ENCODE data around the gene RFX3.

The RFX3 gene

DNA sequence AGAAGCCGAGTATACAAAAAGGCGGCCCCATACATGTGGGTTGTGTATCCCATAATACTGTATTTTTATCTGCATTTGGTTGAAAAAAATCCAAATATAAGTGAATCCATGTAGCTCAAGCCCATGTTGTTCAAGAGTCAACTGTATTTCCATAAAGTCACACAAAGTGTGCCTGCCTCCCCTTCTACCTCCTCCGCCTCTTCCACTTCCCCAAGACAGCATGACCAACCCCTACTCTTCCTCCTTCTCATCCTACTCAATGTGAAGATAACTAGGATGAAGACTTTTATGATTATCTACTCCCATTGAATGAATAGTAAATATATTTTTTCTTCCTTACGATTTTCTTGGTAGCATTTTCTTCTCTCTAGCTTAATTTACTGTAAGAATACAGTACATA lies 92.7 kb downstream of the RFX3 start:
- no peak for DNase-seq (ENCODE audit: low read depth)

DNA sequence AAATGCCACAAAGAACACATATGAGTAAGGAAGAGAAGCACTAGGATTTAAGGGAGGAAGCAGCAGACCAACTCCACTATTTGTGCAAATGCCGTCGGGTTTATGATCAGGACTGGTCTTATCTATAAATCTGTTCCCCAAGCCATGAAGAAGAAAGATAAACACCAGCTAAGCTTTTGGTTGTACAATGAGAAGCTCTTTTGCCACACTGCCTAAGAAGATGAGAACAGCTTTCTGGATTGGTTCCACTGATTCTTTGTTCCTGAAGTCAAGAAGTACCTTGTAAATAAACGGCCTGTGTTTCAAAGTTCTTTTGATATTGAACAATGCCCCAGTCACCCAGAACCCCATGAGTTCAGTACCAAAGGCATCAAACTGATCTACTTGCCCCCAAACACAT lies 93.9 kb downstream of the RFX3 start:
- DNase-seq (ENCODE audit: low read depth) = no peak

DNA sequence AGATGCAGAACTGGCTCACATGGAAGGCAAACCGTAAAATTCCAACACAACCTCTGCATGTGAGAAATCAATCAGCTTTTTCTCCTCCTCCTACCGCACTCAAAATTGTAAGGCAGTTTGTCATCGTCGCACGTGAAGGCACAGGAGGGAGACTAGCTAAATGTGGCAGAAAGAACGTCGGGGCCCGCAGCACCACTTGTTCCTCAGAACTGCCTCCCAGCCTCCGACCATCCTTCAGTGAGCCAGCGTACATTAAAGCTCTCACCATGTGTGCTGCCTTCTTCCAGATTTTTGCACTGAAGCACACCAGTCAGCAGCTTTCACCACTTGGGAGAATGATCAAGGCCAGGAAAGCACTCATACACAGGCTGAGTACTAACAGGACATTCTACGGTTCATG lies 105.9 kb downstream of the RFX3 start:
- DNase-seq (ENCODE audit: low read depth) = no peak

DNA sequence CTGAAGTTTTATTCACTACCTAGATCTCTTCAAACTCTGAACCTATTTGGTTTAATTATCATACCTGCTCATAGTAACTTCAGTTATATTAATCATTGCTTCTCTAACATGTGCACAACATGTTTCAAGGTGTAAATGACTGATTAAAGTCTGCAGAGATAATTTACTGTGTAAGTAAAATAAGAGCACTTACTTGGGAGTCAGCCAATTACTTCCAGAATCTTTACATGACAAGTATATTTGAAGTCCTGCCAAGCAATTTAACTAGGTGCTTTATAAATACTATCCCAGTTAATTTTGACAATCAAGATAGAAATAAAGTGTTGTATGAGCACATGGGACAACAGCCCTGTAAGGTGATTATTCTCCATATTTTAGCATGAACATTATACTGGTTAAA lies 109.9 kb downstream of the RFX3 start:
- no peak for DNase-seq (ENCODE audit: low read depth)

DNA sequence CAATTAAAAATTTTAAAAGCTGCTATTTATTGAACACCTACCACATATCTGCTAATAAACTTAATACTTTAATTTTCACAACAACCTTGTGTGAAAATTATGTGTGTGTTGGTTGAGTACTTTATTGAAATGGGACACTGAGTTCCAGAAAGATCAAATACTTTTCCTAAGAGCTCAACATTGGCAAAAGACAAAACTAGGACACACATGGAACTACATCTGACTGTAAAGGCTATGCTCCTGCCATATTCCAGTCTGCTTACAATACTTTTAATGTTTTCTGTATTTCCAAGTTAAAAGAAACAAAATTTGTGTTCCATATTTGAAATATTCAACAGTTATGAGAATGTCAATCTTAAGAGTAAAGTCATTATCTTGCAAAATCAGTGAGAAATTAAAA lies 111.8 kb downstream of the RFX3 start:
- DNase-seq (ENCODE audit: low read depth) = no peak

DNA sequence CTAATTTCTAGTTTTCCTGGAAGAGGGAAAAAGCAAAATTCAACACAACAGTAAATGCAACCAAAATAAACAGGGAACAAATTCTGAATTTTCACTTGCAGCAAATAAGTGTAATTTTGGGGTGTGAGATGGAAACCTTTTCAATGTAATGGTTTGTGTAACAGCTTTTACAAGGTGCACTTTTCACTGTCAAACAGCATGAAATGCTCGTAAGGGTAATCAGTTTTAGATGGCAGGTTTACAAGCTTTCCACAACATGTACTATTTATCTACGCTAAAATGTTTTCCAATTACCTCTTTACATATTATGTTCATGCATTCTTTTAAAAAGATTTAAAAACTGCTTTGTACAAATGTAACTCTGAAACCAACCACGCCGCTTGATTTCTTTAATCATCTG lies 115.3 kb downstream of the RFX3 start:
- DNase-seq (ENCODE audit: low read depth) = no peak

DNA sequence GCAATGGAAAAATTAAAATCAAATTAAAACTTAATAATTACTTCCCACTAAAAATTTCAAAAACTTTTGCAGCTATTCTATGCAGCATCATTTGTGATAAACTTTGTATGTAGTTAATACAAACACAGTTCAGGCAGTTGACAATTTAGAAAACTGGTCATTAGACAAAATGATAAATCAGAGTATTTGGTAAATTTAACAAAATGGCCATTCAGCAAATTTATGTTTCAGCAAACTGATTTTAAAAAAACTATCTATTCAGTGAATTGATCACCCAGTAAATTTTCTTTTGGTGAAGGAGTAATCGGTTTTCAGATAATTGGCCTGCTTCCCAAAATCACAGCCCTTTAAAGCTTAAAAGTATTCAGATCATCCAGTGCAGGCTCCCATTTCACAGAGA lies 116.3 kb downstream of the RFX3 start:
- no peak for DNase-seq (ENCODE audit: low read depth)

DNA sequence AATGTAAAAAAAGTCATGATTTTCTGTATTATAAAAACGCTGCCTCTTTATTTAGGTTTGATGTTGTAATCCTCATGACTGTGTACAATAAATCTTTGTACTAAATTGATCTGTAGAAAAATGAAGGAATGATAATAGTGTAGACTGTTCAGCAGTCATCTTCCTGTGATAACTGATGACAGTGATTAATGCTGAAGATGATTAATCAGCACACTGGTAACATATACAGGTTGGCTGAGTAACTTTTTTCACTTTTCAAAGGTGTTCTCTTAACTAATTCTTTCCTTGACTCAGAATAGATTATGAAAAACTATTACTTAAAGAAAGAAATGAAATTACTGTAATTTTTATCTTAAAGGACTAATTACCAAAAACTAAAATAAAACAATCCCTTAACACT lies 122.5 kb downstream of the RFX3 start:
- no peak for DNase-seq (ENCODE audit: low read depth)

DNA sequence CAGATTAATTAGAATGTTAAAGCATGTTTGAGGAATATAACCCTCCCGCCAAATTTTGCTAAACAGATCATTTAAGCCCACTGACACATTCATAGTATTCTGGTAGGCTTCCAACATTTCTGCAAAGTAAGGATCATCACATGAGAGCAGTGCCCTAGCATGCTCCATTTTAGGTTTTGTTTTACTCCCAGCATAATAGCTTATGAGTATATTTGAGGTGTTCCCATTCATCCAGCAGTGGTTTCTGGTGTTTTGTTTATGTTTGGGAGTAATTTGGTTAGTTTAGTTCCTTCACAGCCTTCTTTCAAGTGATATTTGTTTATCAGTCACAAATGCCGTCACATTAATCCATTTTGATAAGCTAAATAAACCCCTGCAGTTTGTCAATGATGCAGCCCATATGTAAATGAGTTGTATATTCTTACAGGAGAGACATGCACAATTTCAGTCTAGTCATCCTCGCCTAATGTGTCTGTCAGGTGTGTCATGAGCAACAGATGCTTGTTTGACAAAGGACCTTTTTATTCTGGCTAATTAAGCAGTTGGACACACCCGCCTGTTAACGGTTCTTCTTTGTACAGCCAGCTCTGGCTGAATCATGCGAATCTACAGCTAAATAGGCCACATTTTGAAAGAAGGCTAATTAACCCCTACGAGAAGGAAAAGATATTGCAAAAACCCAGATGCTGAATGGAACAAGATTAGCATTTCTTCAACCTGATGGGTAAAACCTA lies 124.4 kb downstream of the RFX3 start:
- DNase-seq (ENCODE audit: low read depth) = no peak

DNA sequence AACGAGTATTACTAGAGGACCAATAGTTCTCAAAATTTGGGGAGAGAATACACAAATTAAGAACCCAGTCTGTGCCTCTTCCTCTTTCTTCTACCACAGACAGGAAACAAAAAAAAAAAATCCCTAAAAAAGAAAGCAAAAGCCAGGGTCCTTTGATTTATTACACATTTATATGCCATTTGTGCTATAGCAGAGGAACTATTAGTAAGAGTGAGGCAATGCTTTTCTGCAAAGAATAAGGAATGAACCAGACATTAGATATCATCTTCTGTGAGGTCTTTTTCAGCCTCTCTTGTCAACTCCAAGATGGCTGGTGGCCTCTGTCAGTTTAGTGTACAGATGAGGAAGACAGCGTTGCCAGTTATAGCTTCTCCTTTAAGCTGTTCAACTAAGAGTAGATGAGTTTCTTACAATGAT lies 127.6 kb downstream of the RFX3 start:
- no peak for DNase-seq (ENCODE audit: low read depth)

DNA sequence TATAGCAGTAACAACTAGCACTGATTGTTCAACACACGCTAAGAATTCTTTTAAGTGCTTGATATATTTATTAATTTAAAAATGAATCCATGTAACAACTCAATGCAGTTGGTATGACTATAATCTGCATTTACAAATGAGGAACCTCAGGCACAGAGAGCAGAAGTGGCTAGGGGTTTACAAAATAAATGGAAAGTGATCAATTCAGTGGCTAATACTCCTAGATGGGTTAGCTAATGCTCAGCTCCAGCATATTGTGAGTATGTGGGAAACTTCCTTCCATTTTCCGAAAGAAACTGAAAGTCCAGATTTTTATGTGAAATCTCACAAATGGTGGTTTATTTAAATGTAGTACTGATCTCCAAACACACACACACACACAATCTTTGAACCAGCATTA lies 128.0 kb downstream of the RFX3 start:
- no peak for DNase-seq (ENCODE audit: low read depth)

DNA sequence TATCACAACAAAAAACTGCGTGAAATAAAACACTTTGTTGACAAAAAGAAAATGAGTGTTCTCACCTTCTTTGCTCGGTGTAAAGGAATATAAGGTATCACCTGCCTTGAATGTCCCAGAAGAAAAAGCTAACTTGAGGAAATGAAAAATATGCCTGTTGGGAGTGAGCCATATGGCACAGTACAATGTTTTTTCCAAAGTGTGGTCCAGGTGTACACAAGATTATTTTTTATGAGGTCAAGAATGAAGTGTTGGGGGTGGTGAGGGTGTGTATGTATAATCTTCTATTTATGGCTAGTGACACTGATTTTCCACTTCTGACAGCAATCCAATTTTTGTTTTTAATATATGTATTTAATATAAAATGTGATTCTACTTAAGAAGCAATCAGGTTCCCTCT lies 134.4 kb downstream of the RFX3 start:
- DNase-seq (ENCODE audit: low read depth) = no peak

DNA sequence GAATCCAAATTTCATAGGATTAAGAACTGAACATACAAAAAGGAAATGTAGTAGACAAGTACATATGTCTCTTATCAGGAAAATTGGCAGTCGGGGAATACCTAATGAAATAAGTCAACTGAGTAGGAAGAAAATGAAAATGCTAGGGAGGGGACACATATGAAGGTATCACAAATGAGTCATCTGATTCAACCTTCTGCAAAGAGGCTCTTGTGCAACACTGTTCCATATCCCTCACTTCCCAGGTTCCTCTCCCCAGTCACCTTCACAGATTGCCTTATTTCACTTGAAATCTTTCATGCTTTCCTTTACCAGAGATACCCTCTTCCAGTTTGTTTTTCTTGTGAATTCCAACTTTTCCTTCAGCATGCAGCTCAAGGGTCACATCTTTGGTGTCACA lies 139.0 kb downstream of the RFX3 start:
- DNase-seq (ENCODE audit: low read depth) = no peak

DNA sequence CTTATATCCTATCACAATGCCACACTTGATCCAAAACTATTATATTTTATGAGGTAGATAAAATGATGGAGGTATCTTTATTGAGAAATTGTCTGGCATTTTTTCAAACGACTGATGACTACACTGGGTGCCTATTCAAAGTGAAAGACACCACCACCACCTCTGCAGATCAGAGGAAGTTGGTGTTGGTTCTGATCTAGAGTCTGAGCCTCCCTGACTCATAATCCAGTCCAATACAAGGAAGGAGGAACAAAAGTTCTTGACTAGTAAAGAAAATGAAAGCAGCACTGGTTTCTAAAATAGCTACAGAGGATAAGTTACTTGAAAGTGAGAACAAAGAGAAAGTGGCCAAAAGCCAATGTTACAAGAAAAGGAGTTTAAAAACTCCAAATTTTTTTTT lies 139.9 kb downstream of the RFX3 start:
- no peak for DNase-seq (ENCODE audit: low read depth)

DNA sequence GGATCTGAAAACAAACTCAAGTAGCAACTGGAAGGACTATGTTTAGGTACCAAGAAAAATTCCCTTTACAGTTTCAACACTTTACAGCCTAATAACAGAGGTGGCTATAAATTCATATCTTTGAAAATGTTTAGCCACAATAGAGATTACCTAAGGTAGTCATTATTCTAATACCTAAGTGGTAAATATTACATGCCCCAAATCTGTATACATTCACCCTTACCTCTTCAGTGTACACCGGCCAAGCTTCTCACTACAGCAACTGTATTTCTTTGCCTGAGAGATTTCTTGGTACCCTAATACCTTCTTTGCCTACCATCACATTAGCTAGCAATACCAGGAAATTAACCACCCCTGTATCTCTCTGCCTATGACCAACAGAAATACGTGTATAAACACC lies 154.0 kb downstream of the RFX3 start:
- DNase-seq (ENCODE audit: low read depth) = no peak

DNA sequence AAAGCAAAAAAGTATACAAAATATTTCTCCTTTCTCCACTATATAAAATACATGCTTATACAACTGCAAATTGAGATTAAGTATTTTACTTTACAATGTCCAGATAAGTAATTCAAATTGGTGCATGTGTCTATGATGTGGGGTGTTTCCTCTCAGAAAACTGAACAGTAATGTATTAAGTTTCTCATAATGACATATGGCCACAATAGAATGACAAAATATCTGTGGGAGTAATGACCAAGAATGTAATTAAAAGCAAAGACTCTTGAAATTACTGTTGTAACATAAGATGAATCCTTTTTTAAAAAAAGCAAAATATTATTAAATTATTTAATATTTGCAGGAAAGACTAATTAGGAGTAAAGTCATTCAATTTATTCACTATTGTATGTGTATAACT lies 155.1 kb downstream of the RFX3 start:
- no peak for DNase-seq (ENCODE audit: low read depth)

DNA sequence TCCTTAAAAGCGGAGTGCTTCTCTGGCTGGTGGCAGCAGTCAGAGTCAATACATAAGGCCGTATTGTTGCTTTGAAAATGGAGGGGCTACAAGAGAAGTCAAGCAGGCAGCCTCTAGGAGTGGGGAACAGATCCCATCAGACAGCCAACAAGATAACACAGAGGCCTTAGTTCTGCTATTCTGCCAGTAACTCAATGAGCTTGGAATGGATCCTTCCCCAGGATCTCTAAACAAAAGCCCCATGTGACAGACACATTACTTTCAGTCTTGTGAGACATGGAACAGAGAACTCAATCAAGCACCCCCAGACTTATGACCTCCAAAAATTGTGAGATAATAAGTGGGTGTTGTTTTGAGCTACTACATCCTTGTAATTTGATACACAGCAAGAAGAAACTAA lies 158.6 kb downstream of the RFX3 start:
- DNase-seq (ENCODE audit: low read depth) = no peak

DNA sequence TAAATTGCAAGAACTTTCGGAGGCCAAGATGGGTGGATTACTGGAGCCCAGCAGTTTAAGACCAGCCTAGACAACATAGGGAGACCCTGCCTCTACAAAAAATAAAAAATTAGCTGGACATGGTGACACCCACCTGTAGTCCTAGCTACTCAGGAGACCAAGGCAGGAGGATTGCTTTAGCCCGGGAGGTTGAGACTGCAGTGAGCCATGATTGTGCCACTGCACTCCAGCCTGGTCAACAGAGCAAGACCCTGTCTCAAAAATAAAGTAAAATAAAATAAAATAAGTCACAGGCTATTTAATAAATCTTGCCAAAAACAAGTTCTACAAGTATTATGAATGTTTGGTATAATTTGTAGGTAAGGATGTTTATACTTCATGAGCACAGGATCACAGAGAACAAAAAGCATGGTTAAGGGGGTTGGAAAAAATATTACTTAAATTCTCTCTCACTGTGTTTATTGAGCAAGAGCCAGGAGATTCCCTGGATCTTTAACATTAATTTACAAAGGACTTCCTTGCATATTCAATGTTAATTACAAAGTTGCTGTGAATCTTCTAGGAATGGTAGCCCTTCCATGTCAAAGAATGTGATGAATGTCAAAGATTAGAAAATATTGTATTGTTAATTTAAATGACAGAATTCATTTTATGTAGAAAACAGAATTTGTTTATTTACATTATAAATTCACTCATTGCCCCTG lies 164.0 kb downstream of the RFX3 start:
- no peak for DNase-seq (ENCODE audit: low read depth)

DNA sequence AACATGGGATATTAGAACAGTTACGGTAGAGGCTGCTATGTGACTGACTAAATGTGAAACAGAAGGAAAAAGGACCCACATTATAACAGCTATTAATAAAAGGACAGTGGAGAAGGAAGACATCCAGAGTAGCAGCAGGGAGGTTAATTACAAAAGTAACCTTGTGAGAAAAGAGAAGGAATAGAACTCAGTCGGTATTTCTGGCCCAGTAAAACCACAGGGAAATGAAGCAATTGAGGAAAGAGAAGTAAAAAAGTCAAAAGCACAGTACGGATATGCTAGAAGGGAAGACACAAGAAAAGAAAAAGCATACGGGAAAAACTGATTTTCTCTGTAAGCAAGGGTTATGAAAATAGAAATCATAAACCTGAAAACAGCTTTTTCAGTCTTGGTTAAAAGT lies 164.7 kb downstream of the RFX3 start:
- DNase-seq (ENCODE audit: low read depth) = no peak

DNA sequence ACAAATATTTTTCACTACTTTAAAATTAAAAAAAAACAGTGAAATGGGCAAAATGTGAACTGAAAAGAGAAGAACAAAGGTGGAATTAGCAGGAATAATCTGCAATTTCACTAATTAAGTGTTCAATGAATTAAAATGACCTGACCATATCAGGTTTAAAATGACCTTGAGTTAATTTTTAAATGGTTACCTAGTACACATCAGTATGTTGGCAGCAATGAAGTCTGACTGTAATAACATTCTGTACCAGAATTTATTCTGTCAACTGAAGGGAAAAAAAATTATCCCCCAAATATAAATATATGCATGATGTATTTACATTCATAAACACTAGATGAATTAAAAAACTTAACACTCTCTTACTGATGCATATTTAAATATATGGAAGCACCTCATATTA lies 165.6 kb downstream of the RFX3 start:
- DNase-seq (ENCODE audit: low read depth) = no peak

DNA sequence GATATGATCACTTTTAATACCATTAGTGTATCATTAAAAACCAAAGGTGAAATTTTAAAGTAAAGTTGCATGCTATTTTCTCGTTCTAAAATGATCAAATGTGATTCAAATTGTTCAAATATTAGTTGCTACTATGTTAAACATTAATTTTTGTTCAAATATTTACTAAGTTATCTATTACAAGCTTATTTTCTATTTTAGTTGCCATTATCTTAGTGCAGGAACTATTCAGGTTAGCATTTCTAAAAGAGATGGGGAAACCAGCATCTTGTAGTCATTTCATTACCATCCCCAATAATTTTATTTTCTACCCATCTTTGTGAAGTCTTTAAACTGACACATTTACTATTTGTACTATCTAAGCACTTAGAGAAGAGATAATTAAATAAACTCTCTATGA lies 166.0 kb downstream of the RFX3 start:
- no peak for DNase-seq (ENCODE audit: low read depth)

DNA sequence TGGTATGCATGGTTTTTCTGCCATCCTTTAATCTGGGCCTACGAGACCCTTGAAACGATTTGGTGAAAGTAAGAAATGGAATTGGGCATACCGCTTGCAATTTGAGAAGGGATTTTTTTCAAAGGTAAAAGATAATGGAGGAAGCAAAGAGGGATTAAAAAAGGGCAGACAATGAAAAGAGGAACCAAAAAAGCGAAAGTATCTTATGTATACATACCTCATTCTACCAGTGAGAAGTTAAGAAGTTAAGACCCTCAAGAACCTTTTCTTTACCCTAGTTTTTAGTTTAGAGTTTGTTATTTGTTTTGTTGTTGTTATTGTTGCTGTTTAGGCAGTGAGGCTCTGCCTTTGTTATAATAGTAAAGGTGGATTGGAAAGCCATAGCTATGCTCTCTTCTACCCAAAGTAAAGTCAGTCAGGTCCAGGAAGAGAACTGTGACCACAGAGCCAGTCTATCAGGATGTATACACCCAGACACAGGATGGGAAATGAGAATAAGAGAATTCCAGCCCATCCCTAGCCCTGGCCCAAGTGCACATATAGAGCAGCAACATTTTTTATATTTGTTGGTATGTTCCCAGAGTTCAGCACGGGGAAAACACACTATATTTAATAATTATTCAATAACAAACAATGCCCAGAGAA lies 166.6 kb downstream of the RFX3 start:
- no peak for DNase-seq (ENCODE audit: low read depth)

DNA sequence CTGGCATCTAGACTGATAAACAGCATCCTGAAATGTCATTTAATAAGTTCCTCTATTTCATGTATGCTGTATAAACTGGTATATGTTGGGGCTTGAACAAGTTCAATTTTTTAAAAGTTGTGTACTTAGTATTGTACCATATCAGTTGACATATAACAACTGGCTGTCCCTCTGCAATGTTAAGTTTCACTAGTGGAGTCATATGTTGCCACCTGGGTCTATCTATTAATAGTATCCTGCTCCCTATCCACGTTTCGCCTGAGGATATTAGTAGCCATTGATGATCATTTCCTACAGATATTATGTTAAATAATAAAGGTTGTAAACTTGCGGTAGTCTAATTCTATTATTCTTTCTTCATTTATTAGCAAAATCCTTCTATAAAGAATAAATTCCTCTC lies 177.6 kb downstream of the RFX3 start:
- no peak for DNase-seq (ENCODE audit: low read depth)

DNA sequence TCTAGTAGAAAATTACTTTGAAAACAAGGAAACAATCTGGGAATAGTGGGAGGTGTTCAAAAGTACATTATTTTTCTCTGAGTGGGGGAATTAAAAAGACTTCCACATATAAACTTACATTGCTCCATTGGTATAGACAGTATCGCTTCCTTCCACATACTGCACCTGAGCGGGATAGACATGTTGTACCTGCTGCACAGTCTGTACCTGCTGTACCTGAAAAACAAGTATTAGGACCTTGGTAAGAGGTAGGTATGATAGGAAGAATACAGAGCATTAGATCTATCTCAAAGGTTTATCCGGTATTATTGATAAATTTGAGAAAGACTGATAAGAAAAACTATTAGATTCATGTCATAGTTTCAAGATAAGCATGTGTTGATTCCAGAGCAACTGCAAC lies 179.3 kb downstream of the RFX3 start:
- no peak for DNase-seq (ENCODE audit: low read depth)
